Choroid plexus epithelial cell (primary cell): ENCODE data around the gene PLOD3.
A peak's percentile ranks its signal among the peaks of the same experiment; 100 is the strongest.

ENCODE experiments used
- DNase-seq: peaks from one replicate; pipeline ENCODE4 v3.0.0-alpha.2; 2010; ENCODE audit warnings: low read depth
- H3K4me3 ChIP-seq: 2 replicates; pipeline ENCODE4 v1.5.1; 2011; ENCODE audit warnings: low read depth, mild to moderate bottlenecking, control low read depth, low read length, moderate library complexity
- TF ChIP-seq, protein P1 (sequence below): conservative IDR thresholded peaks from 2 replicates; pipeline ENCODE4 v1.5.1; 2011; ENCODE audit warnings: low read depth, mild to moderate bottlenecking, control low read depth, inconsistent platforms, low read length, moderate library complexity

PLOD3 gene

DNA sequence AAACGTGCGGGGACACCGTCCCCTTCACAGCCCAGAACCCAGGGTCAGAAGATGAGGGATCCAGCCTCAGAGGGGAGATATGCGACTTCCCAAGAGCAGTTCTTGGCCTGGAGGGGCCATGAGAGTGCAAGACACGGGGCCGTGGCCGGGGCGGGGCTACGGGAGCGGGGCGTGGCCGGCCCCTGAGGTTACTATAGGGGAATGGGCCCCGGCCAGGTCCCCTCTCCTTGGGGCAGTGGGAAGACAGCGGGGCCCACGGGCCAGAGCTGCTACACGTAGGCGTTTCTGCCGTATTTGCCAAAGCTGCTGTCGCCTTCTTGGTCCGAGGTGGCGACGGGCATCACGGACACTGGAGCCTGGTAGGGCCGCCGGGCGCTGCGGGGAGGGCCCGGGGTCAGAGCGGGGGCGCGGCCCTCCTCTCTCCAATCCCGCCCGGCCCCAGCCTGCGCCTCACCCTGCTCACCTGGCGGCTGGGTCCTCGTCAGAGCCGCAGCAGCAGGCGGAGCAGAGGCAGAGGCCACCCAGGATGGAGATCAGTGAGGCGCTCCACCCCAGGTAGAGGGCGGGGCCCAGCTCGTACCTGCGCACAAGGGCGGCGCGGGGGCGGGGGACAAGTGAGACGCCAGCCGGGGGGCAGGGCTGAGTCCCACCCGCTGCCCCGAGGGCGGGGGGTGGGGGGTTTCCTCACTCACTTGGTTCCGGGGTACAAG is 14.9 kb upstream of the PLOD3 start:
- DNase-seq, result no peak
- peak overlapping the region; percentile 33 for H3K4me3 ChIP-seq
- TF ChIP-seq, protein P1, sequence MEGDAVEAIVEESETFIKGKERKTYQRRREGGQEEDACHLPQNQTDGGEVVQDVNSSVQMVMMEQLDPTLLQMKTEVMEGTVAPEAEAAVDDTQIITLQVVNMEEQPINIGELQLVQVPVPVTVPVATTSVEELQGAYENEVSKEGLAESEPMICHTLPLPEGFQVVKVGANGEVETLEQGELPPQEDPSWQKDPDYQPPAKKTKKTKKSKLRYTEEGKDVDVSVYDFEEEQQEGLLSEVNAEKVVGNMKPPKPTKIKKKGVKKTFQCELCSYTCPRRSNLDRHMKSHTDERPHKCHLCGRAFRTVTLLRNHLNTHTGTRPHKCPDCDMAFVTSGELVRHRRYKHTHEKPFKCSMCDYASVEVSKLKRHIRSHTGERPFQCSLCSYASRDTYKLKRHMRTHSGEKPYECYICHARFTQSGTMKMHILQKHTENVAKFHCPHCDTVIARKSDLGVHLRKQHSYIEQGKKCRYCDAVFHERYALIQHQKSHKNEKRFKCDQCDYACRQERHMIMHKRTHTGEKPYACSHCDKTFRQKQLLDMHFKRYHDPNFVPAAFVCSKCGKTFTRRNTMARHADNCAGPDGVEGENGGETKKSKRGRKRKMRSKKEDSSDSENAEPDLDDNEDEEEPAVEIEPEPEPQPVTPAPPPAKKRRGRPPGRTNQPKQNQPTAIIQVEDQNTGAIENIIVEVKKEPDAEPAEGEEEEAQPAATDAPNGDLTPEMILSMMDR, result no peak

- no peak overlapping the region for H3K4me3 ChIP-seq
- DNase-seq, result no peak
- TF ChIP-seq, protein P1, result no peak
Measured at GRCh38 chr7:101231644-101232043, 14.3 kb upstream of the PLOD3 start.

GRCh38 chr7:101226721-101227120 is 9.3 kb upstream of the PLOD3 start:
- DNase-seq, result no peak
- TF ChIP-seq, protein P1, result no peak
- H3K4me3 ChIP-seq, result no peak overlapping the region

DNA sequence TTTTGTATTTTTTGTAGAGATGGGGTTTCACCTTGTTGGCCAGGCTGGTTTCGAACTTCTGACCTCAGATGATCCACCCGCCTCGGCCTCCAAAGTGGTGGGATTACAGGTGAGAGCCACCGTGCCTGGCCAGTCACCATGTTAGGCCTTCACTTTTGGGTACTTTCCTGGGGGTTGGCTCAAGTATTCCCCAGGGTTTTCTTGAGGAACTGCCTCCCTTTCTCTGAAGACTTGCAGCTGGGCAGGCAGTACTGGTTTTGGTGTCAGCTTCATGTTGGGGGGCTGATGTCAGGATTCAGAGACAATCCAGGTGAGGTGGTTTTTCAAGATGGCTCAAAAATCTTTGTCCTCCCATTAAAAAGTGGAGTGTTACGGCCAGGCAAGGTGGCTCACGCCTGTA is 8.3 kb upstream of the PLOD3 start:
- DNase-seq, result no peak
- TF ChIP-seq, protein P1, result no peak
- H3K4me3 ChIP-seq, result no peak overlapping the region

- no peak overlapping the region for H3K4me3 ChIP-seq
- DNase-seq, result no peak
- TF ChIP-seq, protein P1, result no peak
Measured at GRCh38 chr7:101223528-101223927, 6.1 kb upstream of the PLOD3 start.

GRCh38 chr7:101222275-101222830 is 5.0 kb upstream of the PLOD3 start:
- no peak for DNase-seq
- H3K4me3 ChIP-seq, result no peak overlapping the region
- TF ChIP-seq, protein P1, result no peak

DNA sequence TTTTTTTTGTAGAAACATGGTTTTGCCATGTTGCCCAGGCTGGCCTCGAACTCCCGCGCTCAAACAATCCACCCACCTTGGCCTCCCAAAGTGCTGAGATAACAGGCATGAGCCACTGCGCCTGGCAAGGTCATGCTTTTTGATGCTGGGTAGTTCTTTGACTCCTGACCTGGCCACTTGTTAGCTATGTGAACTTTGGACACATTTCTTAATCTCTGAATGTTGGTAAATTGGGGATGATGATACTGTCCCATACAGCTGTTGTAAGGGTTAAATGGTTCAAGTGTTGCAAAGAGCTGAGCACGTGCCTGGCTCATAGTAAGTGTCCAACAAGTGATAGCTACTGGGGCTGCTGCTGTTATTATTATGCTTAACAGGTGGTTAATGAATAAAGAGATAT is 2.9 kb upstream of the PLOD3 start:
- DNase-seq, result no peak
- no peak overlapping the region for H3K4me3 ChIP-seq

More for the DNA sequence above, 2.9 kb upstream of the PLOD3 start:
- TF ChIP-seq, protein P1, result no peak
